Raji (cell line): ENCODE data around the gene SHC3.

Experiments
- POLR2A ChIP-seq: IDR thresholded peaks from 2 replicates; pipeline ENCODE4 v1.6.1; 2011; ENCODE audit warnings: low read depth, low read length, control low read depth; ENCODE audit not compliant: insufficient read depth

Gene SHC3

GRCh38 chr9:89021154-89021803 lies 157.3 kb downstream of the SHC3 start:
- no peak for TF ChIP-seq POLR2A

GRCh38 chr9:89020754-89021153 lies 157.9 kb downstream of the SHC3 start:
- no peak for TF ChIP-seq POLR2A

GRCh38 chr9:89015336-89015735 lies 163.3 kb downstream of the SHC3 start:
- no peak for TF ChIP-seq POLR2A

GRCh38 chr9:89014153-89014552 lies 164.5 kb downstream of the SHC3 start:
- no peak for TF ChIP-seq POLR2A

GRCh38 chr9:89013660-89014059 lies 165.0 kb downstream of the SHC3 start:
- no peak for TF ChIP-seq POLR2A

GRCh38 chr9:89012294-89013042 lies 166.2 kb downstream of the SHC3 start:
- TF ChIP-seq POLR2A, result no peak

GRCh38 chr9:89011683-89012082 lies 166.9 kb downstream of the SHC3 start:
- no peak for TF ChIP-seq POLR2A

- TF ChIP-seq POLR2A, result no peak
These were observed 168.0 kb downstream of the SHC3 start for GRCh38 chr9:89010526-89011111.

- no peak for TF ChIP-seq POLR2A
These were observed 168.6 kb downstream of the SHC3 start for GRCh38 chr9:89010056-89010455.

GRCh38 chr9:89009546-89009840 lies 169.1 kb downstream of the SHC3 start:
- no peak for TF ChIP-seq POLR2A

- TF ChIP-seq POLR2A, result no peak
These were observed 169.7 kb downstream of the SHC3 start for GRCh38 chr9:89008744-89009545.

GRCh38 chr9:89008055-89008743 lies 170.4 kb downstream of the SHC3 start:
- no peak for TF ChIP-seq POLR2A

- TF ChIP-seq POLR2A, result no peak
These were observed 171.3 kb downstream of the SHC3 start for GRCh38 chr9:89006996-89007967.

- TF ChIP-seq POLR2A, result no peak
These were observed 172.4 kb downstream of the SHC3 start for GRCh38 chr9:89006267-89006666.

- TF ChIP-seq POLR2A, result no peak
These were observed 173.3 kb downstream of the SHC3 start for GRCh38 chr9:89005323-89005722.

GRCh38 chr9:89002987-89003386 lies 175.6 kb downstream of the SHC3 start:
- no peak for TF ChIP-seq POLR2A
